HUES64 (cell line): Measurements from ENCODE around the gene DYSF.

Source experiments
- H3K27ac ChIP-seq: 2 replicates; pipeline ENCODE4 v1.7.0; 2013; ENCODE audit warnings: low read depth, low read length, inconsistent platforms
- H3K27me3 ChIP-seq: 2 replicates; pipeline ENCODE4 v1.6.1; 2013; ENCODE audit warnings: mild to moderate bottlenecking, low read length; ENCODE audit not compliant: insufficient read depth
- H3K36me3 ChIP-seq: 2 replicates; pipeline ENCODE4 v1.6.1; 2013; ENCODE audit warnings: mild to moderate bottlenecking, low read length; ENCODE audit not compliant: insufficient read depth
- H3K4me1 ChIP-seq: 2 replicates; pipeline ENCODE4 v1.6.1; 2013; ENCODE audit warnings: mild to moderate bottlenecking, low read length, moderate library complexity; ENCODE audit not compliant: insufficient read depth
- H3K4me3 ChIP-seq: 2 replicates; pipeline ENCODE4 v1.5.1; 2013; ENCODE audit warnings: mild to moderate bottlenecking, low read length, moderate library complexity
- H3K9ac ChIP-seq: 2 replicates; pipeline ENCODE4 v1.6.1; 2013; ENCODE audit warnings: mild to moderate bottlenecking, low read depth, low read length
- H3K9me3 ChIP-seq: 2 replicates; pipeline ENCODE4 v1.6.1; 2013; ENCODE audit warnings: low read depth, low read length; ENCODE audit not compliant: insufficient read depth
- WGBS: fragments of 150-250, 120-280 bp; methylation state at CpG from one replicate; pipeline ENCODE4 v1.1.7; 2013; ENCODE audit warnings: missing lambda C conversion rate; 5-methylcytosine and 5-hydroxymethylcytosine counted together

The DYSF gene

DNA sequence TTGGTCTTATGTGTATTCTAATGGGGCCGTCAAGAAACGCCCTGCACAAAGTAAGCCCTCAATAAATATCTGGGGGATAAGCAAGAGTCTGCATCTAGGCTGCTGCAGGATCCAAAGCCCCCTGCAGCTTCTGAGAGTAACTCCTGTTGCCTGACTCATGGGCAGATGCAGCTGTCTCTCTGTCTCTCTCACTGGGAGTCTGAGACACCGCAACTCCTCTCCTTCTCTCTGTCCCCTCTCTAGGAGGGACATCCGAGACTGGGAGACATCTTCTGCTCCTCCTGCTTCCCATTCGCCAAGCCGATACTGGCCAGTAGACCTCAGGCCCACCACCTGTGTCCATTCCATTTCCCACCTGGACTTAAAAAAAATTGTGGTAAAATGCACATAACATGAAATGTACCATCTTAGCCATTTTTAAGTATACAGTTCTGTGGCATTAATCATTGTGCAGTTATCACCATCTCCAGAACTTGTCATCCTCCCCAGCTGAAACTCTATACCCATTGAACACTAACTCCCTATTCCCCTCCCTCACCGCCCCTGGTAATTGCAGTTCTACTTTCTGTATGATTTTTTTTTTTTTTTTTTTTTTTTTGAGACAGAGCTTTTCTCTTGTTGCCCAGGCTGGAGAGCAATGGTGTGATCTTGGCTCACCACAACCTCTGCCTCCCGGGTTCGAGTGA is 20.1 kb downstream of the DYSF start:
- H3K36me3 ChIP-seq: no peaks in the 10 kb centered on the region
- H3K27ac ChIP-seq: no peak overlapping the region
- peaks cover 15% of the 10 kb centered on the region for H3K27me3 ChIP-seq
- H3K4me3 ChIP-seq: no peak overlapping the region
- WGBS: 93% methylated on average over 8 of the region's 9 CpGs
- no peaks in the 10 kb centered on the region for H3K4me1 ChIP-seq
- no peaks in the 10 kb centered on the region for H3K9me3 ChIP-seq
- H3K9ac ChIP-seq: no peak overlapping the region

DNA sequence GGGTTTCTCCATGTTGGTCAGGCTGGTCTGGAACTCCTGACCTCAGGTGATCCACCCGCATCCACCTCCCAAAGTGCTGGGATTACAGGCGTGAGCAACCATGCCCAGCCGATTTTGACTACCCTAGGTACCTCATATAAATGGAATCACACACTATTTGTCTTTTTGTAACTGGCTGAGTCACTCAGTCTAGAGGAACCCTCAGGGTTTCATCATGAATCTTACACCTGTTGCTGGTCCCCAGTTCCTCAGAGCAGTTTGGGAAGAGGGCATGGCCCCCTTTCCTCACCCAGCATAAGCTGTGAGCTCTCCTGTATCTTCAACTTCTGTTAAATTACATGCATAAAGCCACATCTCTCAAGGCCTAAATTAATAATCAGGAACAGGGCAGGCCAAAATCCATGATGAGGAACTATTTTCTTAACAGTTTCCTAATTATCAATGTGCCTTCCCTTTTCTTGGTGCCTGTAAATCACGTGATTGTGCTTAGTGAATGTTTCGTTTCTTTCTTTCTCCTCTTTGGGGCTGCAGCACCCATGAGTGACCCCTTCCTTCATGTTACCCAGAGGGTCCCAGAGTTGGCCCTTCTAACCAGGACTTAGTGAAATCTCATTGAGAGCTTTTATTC is 20.9 kb downstream of the DYSF start:
- Histone ChIP-seq H3K27me3 (peaks cover 8% of the 10 kb centered on the region), H3K9ac (no peak overlapping the region), H3K4me1 (no peaks in the 10 kb centered on the region), H3K9me3 (no peaks in the 10 kb centered on the region), H3K27ac (no peak overlapping the region), H3K4me3 (no peak overlapping the region), H3K36me3 (no peaks in the 10 kb centered on the region)
- 95% methylated on average over 5 of the region's 5 CpGs for WGBS

DNA sequence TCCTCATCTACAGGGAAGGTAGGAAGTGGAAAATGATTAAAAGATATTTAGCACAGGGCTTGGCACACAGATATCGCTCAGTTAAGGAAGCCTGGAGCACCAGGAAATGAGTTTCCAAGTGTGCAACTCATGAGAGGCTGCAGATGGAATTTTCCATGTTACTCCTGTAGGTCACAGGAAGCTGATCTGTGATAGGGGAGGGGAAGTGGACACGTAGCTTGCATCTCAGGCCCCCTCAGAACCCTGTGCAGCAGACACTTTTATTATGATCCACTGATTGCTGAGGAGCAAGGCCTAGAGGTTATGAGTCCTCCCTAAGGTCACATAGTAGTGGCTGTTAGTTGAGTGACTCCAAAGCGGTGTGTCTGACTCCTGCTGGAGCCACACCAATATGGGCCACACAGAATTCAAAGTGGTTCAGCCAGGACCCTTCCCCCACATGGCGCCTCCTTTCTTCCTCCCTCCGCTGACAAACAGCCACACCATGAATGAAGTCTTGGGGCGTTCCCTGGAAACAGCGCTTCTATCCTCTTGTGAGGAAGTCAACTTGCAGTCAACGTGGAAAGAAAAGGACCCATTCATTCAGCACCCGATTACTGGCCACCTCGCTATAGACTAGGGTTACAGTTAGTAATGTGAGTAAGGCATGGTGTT is 21.5 kb downstream of the DYSF start:
- Histone ChIP-seq H3K9ac (no peak overlapping the region), H3K4me1 (no peaks in the 10 kb centered on the region), H3K36me3 (no peaks in the 10 kb centered on the region), H3K27me3 (0 out of 2 replicates have a peak, but pooled peaks cover 3% of the 10 kb centered on the region), H3K9me3 (no peaks in the 10 kb centered on the region), H3K4me3 (no peak overlapping the region), H3K27ac (no peak overlapping the region)
- 93% methylated on average over 10 of the region's 10 CpGs for WGBS

DNA sequence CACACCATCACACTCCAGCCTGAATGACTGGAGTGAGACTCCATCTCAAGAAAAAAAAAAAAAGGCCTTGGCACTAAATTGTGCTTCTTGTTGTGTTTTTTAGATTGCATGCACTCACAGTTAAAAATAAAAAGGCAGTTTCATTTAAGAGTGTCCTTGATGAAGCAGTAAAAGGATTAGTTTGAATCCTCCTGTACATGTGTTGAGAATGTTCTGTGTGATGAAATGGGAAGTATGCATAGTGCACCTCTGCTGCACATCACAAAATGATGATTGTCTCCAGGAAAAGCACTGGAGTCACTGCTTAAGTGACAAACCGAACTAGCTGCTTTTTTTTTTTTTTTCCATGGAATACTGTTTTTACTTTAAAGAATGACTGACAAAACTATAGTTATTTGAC is 23.1 kb downstream of the DYSF start:
- H3K27me3 ChIP-seq: no peaks in the 10 kb centered on the region
- no peaks in the 10 kb centered on the region for H3K4me1 ChIP-seq
- WGBS: 85% methylated on average over 1 of the region's 1 CpG
- no peak overlapping the region for H3K9ac ChIP-seq
- no peaks in the 10 kb centered on the region for H3K9me3 ChIP-seq
- H3K36me3 ChIP-seq: no peaks in the 10 kb centered on the region
- no peak overlapping the region for H3K27ac ChIP-seq
- H3K4me3 ChIP-seq: no peak overlapping the region

DNA sequence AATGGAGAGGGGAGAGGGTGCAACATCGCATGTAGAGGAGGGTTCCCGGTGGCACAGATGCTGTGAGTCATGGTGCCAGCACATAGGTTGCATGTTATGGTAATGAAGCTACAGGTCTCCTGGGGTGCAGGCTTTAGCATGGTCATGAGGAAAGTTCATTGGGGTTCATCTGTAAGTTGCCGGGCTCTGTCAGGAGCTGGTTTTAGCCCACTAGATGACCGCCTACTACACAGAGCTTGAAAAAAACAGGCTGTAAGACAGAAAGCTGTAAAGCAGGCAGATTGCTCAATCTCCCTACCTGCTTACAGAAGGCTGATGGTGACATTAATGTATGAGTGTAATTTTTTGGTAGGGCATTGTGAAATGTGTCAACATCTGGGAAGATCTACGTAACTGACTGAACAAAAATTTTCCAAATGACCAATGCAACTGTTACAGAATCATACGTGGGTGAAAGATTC is 23.9 kb downstream of the DYSF start:
- no peak overlapping the region for H3K27ac ChIP-seq
- no peak overlapping the region for H3K9ac ChIP-seq
- H3K9me3 ChIP-seq: no peaks in the 10 kb centered on the region
- H3K27me3 ChIP-seq: no peaks in the 10 kb centered on the region
- H3K4me3 ChIP-seq: no peak overlapping the region
- no peaks in the 10 kb centered on the region for H3K4me1 ChIP-seq
- 94% methylated on average over 6 of the region's 6 CpGs for WGBS
- no peaks in the 10 kb centered on the region for H3K36me3 ChIP-seq

DNA sequence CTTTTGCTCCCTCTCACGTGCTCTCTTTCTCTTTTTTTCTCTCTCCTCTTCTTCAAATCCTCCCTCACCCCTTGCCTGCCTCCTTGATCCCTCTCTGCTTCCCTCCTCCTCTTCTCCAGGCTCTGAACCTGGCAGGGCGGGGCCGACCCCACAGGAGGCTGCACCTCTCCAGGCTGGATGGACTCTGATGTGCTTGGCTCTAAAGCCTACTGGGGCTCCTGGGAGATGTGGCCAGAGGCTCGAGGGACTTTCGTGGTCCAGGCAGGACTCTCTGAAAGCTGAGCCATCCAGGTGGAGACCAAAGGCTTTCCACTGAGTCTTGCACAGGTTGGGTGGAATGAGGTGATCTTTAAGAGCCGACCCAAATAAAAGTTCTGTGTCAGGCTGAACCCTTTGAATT is 25.4 kb downstream of the DYSF start:
- Histone ChIP-seq H3K27ac (no peak overlapping the region), H3K9me3 (no peaks in the 10 kb centered on the region), H3K4me3 (no peak overlapping the region), H3K4me1 (no peaks in the 10 kb centered on the region), H3K9ac (no peak overlapping the region), H3K36me3 (no peaks in the 10 kb centered on the region), H3K27me3 (no peaks in the 10 kb centered on the region)
- 73% methylated on average over 6 of the region's 6 CpGs for WGBS

DNA sequence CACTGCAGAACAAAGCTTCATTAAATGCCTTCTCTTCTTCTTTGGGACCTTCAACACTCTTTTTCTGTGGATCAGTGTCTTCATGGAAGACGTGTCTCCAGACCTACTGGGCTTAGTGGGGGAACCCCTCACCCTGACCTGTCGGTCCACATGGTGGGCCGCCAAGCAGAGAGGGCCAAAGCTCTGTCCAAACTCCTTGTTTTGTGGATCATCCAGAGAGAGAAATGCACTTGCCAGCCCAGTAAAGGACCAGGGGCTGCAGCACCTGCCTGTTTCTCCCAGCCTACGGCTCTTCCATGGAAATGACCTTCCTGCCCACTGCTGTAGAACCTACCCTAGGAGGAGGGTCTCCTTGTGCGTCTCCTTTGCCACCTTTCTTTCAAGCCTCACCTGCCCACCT is 25.9 kb downstream of the DYSF start:
- Histone ChIP-seq H3K36me3 (no peaks in the 10 kb centered on the region), H3K9me3 (no peaks in the 10 kb centered on the region), H3K4me3 (no peak overlapping the region), H3K4me1 (no peaks in the 10 kb centered on the region), H3K27ac (no peak overlapping the region), H3K27me3 (no peaks in the 10 kb centered on the region), H3K9ac (no peak overlapping the region)
- 90% methylated on average over 5 of the region's 5 CpGs for WGBS

DNA sequence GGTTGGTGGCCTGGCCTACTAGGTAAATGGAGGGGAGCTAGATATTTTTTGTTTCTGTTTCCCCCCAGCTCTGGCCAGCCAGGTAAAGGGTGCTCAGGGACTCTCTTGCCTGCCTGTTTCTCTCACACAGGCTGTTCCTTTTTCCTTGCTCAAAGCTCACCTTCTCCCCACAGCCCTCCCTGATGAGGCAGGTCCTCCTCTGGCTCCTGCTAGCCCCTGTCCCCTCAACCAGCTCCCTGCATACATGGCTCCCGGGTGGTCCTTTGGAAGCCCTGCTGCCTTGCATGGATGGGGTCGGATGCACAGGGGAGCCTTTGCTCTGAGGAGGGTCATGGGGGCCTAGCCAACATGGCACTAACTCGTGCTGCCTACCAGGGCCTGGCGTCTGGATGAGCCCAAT is 27.8 kb downstream of the DYSF start:
- H3K4me1 ChIP-seq: 0 out of 2 replicates have a peak, but pooled peaks cover 1% of the 10 kb centered on the region
- H3K9me3 ChIP-seq: no peaks in the 10 kb centered on the region
- no peak overlapping the region for H3K4me3 ChIP-seq
- H3K27ac ChIP-seq: no peak overlapping the region
- H3K9ac ChIP-seq: no peak overlapping the region
- no peaks in the 10 kb centered on the region for H3K27me3 ChIP-seq
- WGBS: 93% methylated on average over 4 of the region's 4 CpGs
- H3K36me3 ChIP-seq: no peaks in the 10 kb centered on the region

DNA sequence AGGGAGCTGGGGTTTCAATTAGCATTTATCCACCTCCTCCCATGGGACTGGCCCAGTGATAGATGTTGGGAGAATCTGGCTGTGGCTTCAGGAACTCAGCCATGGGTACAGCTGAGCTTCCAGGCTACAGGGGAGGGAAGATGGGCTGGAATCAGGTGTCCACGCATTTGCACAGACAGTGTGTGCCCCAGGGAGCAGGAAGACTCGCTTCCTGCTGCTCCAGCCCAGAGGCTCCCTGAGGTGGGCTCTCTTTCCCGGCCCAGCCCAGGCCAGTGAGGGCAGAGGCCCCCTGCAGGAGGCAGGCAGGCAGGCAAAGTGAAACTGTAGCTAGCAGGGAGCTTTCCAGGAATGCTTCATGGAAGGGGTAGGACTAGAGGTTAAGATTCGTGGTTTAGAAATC is 28.7 kb downstream of the DYSF start:
- H3K4me3 ChIP-seq: no peak overlapping the region
- no peaks in the 10 kb centered on the region for H3K9me3 ChIP-seq
- 59% methylated on average over 4 of the region's 4 CpGs for WGBS
- no peak overlapping the region for H3K27ac ChIP-seq
- no peak overlapping the region for H3K9ac ChIP-seq
- H3K27me3 ChIP-seq: no peaks in the 10 kb centered on the region
- peaks cover 10% of the 10 kb centered on the region for H3K4me1 ChIP-seq
- H3K36me3 ChIP-seq: no peaks in the 10 kb centered on the region

DNA sequence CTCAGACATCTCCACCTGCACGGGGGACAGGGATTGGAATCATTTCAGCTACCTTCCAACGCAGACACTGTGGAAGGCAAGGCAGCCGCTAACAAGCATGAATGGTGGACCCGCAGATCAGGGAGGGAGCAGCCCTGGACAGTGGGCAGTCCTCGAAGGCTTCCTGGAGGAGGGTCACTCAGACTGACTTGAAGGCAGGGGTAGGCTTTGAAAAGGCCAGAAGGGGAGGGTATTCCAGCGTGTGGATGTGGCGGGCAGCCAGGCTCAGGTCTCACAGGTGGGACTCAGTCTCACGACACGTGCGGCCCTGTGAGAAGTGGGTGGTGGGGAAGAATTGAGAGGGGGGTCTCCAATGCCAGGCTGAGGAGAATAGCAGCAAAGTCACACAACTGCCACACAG is 29.9 kb downstream of the DYSF start:
- no peak overlapping the region for H3K27ac ChIP-seq
- H3K36me3 ChIP-seq: no peaks in the 10 kb centered on the region
- WGBS: 91% methylated on average over 10 of the region's 10 CpGs
- no peak overlapping the region for H3K4me3 ChIP-seq
- no peaks in the 10 kb centered on the region for H3K9me3 ChIP-seq
- no peaks in the 10 kb centered on the region for H3K27me3 ChIP-seq
- H3K4me1 ChIP-seq: peaks cover 10% of the 10 kb centered on the region
- no peak overlapping the region for H3K9ac ChIP-seq

DNA sequence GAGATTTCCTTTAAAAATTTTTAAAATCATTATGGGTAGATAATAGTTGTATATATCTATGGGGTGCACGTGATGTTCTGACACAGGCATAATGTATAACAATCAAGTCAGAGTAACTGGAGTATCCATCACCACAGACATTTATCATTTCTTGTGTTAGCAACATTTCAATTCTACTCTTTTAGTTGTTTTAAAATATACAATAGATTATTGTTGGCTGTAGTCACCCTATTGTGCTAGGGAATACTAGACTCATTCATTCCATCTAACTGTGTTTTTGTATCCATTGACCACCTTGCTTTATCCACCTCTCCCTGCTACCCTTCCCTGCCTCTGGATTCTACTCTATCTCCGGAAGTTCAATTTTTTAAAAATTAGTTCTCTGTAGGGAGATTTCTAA is 31.0 kb downstream of the DYSF start:
- Histone ChIP-seq H3K27me3 (no peaks in the 10 kb centered on the region), H3K36me3 (no peaks in the 10 kb centered on the region), H3K9ac (no peak overlapping the region), H3K27ac (no peak overlapping the region), H3K4me3 (no peak overlapping the region), H3K9me3 (no peaks in the 10 kb centered on the region), H3K4me1 (peaks cover 10% of the 10 kb centered on the region)
- 92% methylated on average over 1 of the region's 2 CpGs for WGBS
